Fibroblast of mammary gland (primary cell): ENCODE data around the gene LMNTD2.

Experiments used
- DNase-seq: peaks from one replicate; pipeline ENCODE4 v3.0.0-alpha.2; 2010; ENCODE audit warnings: low read depth
- H3K4me3 ChIP-seq: 2 replicates; pipeline ENCODE4 v1.5.1; 2011; ENCODE audit warnings: low read depth, mild to moderate bottlenecking, low read length, moderate library complexity; ENCODE audit not compliant: control insufficient read depth
- TF ChIP-seq, protein P1 (sequence below): conservative IDR thresholded peaks from 2 replicates; pipeline ENCODE4 v1.5.1; 2011; ENCODE audit warnings: low read depth, low read length, inconsistent platforms; ENCODE audit not compliant: control insufficient read depth, insufficient read depth

The LMNTD2 gene

DNA sequence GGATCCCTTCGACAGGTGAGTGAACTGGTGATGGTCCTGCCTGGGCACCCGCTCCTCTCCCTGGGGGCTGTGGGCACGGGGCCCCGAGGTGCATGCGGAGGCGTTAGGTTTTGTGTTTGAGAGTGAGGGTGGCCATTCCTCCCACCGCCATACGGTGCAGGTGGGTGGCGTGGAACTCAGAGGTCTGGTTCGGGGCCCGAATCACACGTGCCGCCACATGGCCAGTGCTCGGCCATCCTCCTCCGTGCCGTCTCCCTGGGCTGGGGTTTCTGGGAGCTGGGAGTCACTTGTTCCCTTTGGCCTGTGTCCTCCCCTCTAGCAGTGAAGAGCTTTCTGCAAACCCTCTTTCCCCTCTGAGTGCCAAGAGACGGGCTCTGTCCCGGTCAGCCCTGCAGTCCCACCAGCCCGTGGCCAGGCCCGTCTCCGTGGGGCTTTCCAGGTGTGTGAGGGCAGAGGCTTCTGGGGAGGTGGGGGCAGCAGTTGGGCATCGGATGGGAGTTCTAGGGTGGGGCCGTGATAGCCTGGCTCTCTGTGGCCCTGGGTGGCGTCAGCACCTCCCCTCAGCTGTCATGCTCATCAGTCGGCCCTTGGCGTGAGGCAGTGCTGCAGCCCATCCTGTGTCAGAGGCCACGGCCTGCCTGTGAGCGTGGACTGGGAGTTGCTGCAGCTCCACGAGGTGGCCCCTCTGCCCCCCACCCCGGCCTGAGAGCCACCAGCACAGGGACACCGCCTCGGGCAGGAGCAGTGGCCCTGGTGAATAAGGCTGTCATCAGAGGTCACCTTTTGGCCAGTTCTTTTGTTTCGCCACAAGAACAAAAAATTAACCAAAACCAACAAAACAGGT lies 45.0 kb upstream of the LMNTD2 start:
- TF ChIP-seq, protein P1, sequence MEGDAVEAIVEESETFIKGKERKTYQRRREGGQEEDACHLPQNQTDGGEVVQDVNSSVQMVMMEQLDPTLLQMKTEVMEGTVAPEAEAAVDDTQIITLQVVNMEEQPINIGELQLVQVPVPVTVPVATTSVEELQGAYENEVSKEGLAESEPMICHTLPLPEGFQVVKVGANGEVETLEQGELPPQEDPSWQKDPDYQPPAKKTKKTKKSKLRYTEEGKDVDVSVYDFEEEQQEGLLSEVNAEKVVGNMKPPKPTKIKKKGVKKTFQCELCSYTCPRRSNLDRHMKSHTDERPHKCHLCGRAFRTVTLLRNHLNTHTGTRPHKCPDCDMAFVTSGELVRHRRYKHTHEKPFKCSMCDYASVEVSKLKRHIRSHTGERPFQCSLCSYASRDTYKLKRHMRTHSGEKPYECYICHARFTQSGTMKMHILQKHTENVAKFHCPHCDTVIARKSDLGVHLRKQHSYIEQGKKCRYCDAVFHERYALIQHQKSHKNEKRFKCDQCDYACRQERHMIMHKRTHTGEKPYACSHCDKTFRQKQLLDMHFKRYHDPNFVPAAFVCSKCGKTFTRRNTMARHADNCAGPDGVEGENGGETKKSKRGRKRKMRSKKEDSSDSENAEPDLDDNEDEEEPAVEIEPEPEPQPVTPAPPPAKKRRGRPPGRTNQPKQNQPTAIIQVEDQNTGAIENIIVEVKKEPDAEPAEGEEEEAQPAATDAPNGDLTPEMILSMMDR: no peak
- DNase-seq: no peak
- no peak overlapping the region for H3K4me3 ChIP-seq

DNA sequence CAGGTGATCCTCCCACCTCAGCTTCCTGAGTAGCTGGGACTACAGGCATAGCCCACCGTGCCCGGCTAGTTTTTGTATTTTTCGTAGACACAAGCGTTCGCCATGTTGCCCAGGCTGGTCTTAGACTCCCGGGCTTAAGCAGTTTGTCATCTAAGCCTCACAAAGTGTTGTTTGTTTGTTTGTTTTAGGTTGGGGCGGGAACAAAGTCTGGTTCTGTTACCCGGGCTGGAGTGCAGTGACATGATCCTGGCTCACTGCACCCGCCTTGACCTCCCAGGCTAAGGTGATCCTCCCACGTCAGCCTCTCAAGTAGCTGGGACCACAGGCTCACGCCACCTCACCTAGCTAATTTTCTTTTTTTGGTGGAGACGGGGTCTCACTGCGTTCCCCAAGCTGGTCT lies 42.6 kb upstream of the LMNTD2 start:
- DNase-seq: no peak
- H3K4me3 ChIP-seq: no peak overlapping the region
- TF ChIP-seq, protein P1: no peak

DNA sequence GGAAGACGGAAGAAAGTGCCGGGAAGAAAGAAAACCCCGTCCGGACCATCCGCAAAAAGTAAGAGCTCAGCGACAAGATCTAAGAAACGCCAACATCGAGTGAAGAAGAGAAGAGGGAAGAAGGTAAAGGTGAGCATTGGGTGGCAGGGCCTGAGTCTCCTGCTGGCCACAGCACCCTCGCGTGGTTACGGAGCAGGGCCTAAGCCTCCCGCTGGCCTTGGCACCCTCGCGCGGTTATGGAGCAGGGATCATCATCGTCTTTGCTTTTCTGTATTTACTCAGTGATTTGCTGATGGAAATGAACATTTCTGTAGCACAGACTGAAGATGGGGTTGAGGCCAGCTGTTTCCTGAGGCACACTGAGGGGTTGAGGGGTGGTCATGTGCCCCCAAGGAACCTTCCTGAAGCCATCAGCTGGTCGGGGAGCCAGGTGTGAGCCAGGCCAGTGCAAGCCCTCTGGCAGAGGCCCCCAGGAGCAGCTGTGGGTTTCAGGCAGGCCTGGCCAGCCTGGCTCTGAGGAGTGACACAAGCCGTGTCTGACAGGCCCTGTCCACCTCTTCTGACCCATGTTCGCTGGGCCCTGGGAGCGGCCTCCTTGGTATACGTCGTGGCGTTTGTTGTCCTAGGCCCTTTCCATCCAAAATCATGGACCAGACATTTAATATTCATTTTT lies 41.2 kb upstream of the LMNTD2 start:
- DNase-seq: no peak
- no peak overlapping the region for H3K4me3 ChIP-seq
- TF ChIP-seq, protein P1: no peak

DNA sequence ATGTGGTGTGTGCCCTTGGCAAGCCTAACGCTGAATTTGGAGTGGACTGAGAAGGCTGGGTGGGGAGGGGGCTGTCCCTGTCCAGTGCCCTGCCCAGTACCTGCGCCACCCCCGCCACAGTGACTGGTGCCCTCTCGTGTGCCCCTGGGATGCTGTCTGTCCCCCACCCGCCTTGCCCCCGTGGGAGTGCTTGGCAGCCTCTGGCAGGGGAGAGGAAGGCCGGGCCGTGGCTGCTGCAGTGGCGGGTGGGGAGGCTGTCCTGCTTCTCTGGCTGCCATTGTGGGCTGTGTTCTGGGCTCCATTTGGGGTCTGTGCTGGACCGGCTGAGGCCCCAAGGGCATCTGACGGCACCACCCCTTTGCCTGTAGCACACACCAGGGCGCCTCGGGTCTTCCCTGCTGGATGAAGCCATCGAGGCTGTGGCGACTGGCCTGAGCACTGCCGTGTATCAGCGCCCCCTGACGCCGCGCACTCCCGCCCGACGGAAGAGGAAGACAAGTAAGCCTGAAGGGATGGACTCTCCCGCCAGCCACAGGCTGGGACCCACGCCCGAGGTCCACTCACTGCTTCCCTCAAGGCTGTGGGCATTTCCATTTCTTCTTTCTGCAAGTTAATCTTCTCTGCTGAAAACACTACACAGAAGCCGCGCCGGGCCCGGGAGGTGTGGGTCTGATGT lies 37.6 kb upstream of the LMNTD2 start:
- H3K4me3 ChIP-seq: no peak overlapping the region
- no peak for DNase-seq
- TF ChIP-seq, protein P1: no peak

DNA sequence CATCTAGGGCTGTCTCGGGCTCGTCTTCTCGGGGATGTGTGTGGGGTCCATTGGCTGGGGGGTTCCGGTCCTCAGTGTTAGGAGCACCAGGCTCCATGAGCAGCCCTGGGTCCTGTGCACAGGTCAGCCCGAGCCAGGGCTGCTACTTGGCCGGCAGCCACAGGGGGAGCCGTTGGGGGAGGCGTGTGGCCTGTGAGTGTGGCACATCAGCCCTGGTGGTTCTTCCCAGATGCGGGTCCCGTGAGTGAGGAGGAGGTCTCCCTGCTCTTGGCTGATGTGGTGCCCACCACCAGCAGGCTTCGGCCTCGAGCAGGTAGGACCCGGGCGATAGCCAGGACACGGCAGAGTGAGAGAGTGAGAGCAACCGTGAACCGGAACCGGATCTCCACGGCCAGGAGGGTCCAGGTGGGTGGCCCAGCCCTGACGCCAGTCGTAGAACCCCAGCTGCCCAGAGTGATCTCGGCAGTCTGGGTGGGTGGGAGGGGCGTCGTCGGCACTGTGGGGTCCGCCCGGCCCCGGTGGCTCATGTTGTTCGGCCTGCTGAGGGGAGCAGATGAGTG lies 36.7 kb upstream of the LMNTD2 start:
- no peak overlapping the region for H3K4me3 ChIP-seq
- TF ChIP-seq, protein P1: no peak
- no peak for DNase-seq

DNA sequence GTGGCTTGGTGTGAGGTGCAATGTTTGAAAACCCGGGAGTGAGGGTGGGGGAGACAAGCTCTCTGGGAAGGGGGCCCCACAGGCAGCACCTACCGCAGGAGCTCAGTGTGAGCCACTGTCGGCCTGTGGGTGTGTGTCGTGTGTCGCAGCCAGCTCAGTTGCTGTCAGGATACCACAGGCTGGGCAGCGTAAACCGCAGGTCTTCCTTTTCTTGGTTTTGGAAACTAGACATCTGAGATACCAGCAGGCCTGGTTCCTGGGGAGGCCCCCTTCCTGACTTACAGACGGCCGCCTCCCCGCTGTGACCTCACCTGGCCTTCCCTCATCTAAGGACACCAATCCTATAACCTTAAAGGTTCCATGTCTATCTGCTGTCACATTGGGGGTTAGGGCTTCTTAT lies 35.8 kb upstream of the LMNTD2 start:
- H3K4me3 ChIP-seq: no peak overlapping the region
- TF ChIP-seq, protein P1: no peak
- no peak for DNase-seq
